HG02623 (cell line): ENCODE results near the gene CHN2.
"Not testable (repeated sequence)": the region's sequence is repeated elsewhere in the genome, so short reads cannot be mapped to it uniquely, and the experiment has no call there.

Experiments
- ATAC-seq: cut with Tn5 transposase; IDR thresholded peaks from one replicate; pipeline ENCODE4 v1.9.1; 2021; ENCODE audit warnings: moderate library complexity; ENCODE audit not compliant: unreplicated experiment

The CHN2 gene

GRCh38 chr7:29185613-29186012 lies 9.0 kb upstream of the CHN2 start:
- no peak for ATAC-seq

- ATAC-seq = no peak
Measured at GRCh38 chr7:29189743-29190201, 4.8 kb upstream of the CHN2 start.

- ATAC-seq = no peak
Measured at GRCh38 chr7:29190349-29191045, 4.1 kb upstream of the CHN2 start.

GRCh38 chr7:29192323-29192722 lies 2.3 kb upstream of the CHN2 start:
- no peak for ATAC-seq

GRCh38 chr7:29192811-29193210 lies 1.8 kb upstream of the CHN2 start:
- ATAC-seq = no peak

- ATAC-seq = no peak
Measured at GRCh38 chr7:29193316-29194205, 1.0 kb upstream of the CHN2 start.

GRCh38 chr7:29194206-29194593 lies 375 bp upstream of the CHN2 start:
- ATAC-seq = no peak

- ATAC-seq = no peak
Measured at GRCh38 chr7:29196191-29196590, 1.6 kb downstream of the CHN2 start.

GRCh38 chr7:29196971-29197595 lies 2.5 kb downstream of the CHN2 start:
- no peak for ATAC-seq

- no peak for ATAC-seq
Measured at GRCh38 chr7:29197916-29198315, 3.3 kb downstream of the CHN2 start.

GRCh38 chr7:29199776-29200175 lies 5.2 kb downstream of the CHN2 start:
- ATAC-seq = no peak

- no peak for ATAC-seq
Measured at GRCh38 chr7:29202651-29203069, 8.1 kb downstream of the CHN2 start.

GRCh38 chr7:29204491-29205272 lies 10.1 kb downstream of the CHN2 start:
- no peak for ATAC-seq

GRCh38 chr7:29207162-29207801 lies 12.7 kb downstream of the CHN2 start:
- ATAC-seq = no peak

GRCh38 chr7:29208410-29209250 lies 14.1 kb downstream of the CHN2 start:
- no peak for ATAC-seq

GRCh38 chr7:29209745-29210144 lies 15.2 kb downstream of the CHN2 start:
- no peak for ATAC-seq

GRCh38 chr7:29212736-29213135 lies 18.2 kb downstream of the CHN2 start:
- ATAC-seq = not testable (repeated sequence)

- no peak for ATAC-seq
Measured at GRCh38 chr7:29214056-29214455, 19.5 kb downstream of the CHN2 start.

GRCh38 chr7:29214816-29215215 lies 20.2 kb downstream of the CHN2 start:
- ATAC-seq = no peak

- no peak for ATAC-seq
Measured at GRCh38 chr7:29216128-29216527, 21.6 kb downstream of the CHN2 start.
